Ramos (cell line): Measurements from ENCODE around the gene SLC34A1.
"Not testable (repeated sequence)": the region's sequence is repeated elsewhere in the genome, so short reads cannot be mapped to it uniquely, and the experiment has no call there.

ENCODE experiments used
- in situ Hi-C: fragments of 300-500 bp; cut with MboI; formaldehyde crosslinking; loops from one replicate; pipeline ENCODE4 v1.14.3; 2022; ENCODE audit warnings: low sequenced_read_pairs; ENCODE audit not compliant: unreplicated experiment

SLC34A1 gene

DNA sequence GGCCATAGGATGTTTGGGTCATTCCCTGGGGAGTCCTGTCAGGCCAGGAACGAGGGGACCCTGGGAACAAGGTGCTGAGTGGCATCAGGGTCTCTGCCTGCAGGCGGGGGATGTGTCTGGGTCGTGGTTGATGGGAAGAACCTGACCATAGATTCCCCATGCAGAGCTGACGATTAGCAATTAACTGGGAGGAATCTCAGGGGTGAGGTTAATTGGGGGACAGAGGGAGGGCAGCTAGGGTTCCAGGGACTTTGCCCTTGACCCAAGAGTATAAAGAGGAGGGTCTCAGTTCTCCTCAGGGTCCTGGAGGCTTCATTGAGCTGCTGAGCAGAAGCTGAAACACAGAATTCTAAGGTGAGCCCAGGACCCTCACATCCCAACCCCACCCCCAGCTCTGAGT lies at the start of gene SLC34A1:
TSS of gene SLC34A1 (plus strand) at position 301 of the 400 bp plus-strand sequence. CDS start 1,308 bp downstream, outside the sequence.
- in situ Hi-C loops = no loop called here

DNA sequence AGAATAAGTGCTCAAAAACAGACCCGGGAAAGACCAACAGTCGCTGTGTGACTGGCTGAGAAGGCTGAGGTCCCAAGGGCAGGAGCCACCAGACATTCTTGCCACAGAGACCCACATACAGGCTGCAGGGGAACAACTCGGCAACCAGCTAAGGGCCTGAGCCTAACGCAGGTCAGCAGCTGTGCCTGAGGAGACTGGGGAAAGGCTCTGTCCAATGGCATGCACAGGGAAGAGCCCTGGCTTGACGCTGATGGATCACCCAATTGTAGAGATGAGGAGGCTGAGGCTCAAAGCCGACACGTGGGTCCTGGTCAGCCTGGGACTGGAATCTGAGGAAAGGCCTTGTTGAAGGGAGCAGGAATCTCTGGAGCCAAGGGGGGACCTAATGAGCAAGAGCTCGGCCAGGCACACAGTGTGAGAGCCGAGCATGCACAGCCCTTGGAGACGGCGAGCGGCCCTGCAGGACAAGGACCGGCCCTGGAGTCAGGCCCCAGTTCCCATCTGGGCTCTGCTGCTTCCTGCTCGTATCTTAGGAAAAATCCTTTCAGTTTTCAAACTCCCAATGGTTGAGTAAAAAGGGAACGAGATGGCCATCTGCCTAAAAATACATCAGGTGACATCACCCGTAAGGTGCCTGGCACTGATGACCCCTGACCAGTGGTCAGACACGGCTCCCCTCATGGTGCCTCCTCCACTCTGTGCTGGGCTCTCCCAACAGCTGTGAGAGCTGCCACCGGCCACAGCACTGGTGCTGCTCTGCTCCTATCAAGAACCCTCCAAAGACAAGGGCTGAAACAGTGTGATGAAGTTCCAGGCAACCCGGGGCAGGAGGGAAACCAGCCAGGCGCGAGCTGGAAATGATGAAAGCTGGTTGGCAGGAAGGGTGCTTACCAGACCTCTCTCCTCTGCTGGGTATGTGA lies 49.2 kb upstream of the SLC34A1 start:
- in situ Hi-C loops = no loop called here

DNA sequence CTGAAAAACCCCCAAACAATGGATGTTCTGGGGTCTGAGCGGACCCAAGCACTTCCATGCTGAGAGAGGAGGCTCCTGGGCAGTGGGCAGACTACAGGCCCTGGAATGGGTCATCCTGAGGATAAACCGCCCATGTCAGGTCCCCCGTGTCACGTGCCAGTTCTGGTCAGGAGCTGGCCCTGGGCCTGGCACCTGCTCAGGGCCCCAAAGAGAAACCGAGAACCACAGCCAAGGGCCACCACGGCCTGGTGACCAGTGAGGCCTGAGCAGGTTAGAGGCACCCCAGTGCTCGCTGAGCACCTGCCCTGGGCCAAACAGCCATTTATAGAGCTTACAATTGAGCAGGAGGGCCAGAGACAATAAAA lies 48.6 kb upstream of the SLC34A1 start:
- in situ Hi-C loops = no loop called here

GRCh38 chr5:177336112-177336511 lies 48.1 kb upstream of the SLC34A1 start:
- in situ Hi-C loops = no loop called here

DNA sequence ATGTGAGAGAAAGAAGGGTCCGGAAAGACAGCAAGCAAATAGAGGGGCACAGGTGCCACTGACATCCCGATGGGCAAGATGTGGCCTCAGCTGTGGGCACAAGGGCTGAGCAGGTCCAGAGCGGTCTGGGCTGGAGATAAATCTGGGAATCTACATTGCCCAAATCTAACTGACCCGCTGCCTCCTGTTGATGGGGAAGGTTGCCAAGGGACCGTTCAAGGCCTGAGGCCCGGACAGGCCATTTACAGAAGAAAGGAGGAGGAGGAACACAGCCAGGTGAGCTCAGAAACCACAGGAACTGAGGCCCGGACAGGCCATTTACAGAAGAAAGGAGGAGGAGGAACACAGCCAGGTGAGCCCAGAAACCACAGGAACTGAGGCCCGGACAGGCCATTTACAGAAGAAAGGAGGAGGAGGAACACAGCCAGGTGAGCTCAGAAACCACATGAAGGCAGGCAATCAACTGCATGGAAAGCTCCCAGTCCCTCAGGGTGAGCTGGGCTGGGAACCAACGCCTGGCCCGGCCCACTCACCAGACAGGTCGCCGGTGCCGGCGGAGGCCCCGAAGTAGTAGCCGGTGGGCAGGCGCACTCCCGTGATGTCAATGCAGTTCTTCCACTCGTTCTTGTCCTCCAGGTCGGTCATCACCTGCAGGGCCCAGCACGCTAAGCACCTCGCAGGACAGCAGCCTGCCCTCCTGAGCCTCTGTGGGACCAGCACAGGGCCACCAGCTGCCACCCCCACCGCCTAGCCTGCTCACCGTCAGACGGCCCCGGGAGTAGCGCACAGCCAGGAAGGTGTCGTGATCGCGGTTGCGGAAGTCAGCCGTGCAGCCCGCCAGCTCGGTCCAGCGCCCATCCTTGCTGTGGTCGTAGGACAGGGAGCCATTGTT lies 47.4 kb upstream of the SLC34A1 start:
- in situ Hi-C loops = no loop called here

GRCh38 chr5:177338251-177339106 lies 45.8 kb upstream of the SLC34A1 start:
- in situ Hi-C loops = no loop called here

DNA sequence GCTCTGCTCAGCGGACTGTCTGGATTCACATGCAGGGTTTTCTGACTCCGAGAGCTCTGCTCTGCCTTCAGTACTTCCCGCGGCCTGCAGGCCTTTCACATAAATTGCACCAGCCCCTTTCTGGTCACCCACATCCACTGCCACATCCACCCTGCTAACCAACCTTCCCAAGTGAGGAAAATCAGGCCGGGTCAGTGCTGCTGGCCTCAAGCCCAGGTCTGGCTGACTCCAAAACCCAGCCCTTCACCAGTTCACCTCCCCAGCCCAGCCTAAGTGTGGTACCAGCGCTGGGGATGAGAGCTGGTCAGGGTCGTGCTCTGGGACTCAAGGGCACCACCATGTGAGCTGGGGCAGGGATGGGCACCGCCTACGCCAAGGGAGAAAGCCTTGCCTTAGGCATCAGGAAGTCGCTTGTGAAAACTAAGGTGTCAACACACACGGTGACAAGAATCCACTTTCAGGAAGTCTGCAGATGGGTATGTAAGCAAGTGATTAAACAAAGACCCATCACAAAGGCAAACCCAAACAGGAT lies 45.1 kb upstream of the SLC34A1 start:
- in situ Hi-C loops = no loop called here

- in situ Hi-C loops = not testable (repeated sequence)
Measured at GRCh38 chr5:177343000-177343399, 41.2 kb upstream of the SLC34A1 start.

DNA sequence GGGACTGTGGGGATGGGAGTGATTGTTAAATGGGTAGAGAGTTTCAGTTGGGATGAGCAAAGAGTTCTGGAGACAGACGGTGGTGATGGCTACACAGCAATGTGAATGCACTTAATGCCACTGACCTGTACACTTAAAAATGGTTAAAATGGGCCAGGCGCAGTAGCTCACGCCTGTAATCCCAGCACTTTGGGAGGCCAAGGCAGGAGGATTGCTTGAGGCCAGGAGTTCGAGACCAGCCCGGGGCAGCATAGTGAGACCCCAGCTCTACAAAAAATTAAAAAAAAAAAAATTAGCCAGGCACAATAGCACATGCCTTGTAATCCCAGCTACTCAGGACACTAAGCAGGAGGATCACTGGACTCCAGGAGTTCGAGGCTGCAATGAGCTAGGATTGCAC lies 40.5 kb upstream of the SLC34A1 start:
- in situ Hi-C loops = no loop called here

DNA sequence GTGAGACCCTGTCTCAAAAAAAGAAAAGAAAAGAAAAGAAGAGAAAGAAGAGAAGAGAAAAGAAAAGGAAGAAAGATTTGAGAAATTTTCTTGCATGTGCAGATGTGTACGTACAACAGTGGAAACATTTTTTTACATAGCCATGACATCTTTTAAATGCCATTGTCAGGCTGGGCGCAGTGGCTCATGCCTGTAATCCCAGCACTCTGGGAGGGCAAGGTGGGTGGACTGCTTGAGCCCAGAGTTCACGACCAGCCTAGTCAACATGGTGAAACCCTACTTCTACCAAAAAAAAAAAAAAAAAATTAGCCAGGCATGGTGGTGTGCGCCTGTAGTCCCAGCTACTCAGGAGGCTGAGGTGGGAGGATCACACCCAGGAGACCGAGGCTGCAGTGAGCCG lies 39.3 kb upstream of the SLC34A1 start:
- in situ Hi-C loops = no loop called here

GRCh38 chr5:177346820-177347219 lies 37.4 kb upstream of the SLC34A1 start:
- in situ Hi-C loops = no loop called here

GRCh38 chr5:177347699-177348098 lies 36.5 kb upstream of the SLC34A1 start:
- in situ Hi-C loops = no loop called here

DNA sequence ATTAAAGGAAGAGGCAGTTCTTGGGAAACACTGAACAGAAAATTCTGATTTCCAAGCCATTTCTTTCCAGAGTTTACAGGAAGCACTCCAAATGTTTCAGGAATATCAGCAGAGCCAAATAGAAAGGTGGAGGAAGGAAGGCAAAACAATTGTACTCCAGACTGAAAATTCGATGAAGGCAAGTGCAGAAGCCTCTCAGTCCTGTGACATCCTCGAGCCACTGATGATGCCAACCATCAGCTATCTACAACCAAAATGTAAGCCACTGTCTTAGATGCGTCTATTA lies 34.9 kb upstream of the SLC34A1 start:
- in situ Hi-C loops = no loop called here

DNA sequence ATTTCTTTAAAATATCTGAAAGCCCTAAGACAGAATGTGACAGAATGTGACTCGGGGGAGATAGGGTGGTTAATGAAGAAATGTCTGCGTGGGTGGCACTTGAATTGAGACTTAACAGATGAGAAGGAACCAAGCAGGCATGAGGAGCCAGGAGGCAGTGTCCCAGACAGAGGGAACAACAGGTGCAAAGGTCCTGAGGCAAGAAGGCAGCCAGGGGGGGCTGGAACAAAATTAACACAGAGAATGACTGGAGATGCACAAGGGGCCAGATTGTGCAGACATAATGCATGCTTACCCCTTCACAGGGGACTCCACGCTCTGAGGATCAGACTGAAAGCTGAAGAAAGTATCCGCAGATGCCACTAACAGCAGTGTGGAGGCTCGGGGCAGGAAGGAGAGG lies 34.5 kb upstream of the SLC34A1 start:
- in situ Hi-C loops = no loop called here

DNA sequence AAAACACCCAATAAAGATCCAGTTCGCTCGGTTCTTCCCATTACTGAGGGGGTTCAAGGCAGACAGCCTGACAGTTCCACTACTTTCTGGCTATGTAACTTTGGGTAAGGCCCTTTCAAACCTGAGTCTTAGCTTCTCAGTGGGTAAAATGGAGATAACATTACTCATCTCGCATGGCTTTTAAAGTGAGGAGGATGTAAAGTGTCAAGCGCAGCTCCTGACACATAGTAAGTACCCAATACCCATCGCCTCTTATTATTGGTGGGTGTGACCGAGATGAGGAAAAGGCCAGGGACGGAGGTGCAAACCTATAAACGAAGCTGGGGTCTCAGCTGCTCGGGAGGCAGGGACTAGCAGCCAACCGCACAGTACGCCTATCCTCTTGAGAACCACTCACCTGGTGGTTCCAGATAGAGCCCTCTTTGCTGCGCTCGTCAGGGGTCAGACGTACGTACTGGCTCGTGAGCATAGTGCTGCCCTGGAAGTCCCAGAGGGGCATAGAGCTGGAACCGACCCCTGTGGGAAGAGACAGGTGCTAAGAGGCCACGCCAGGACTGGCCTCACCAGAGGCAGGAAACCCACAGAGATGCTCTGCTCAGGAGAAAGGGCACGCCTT lies 33.4 kb upstream of the SLC34A1 start:
- in situ Hi-C loops = no loop called here

- in situ Hi-C loops = no loop called here
Measured at GRCh38 chr5:177351392-177352329, 32.6 kb upstream of the SLC34A1 start, which contains the start of gene LMAN2. Gene LMAN2 (minus strand): TSS chr5:177351668. CDS start chr5:177351647, 21 bp downstream.

- in situ Hi-C loops = no loop called here
Measured at GRCh38 chr5:177353093-177353492, 31.1 kb upstream of the SLC34A1 start.

DNA sequence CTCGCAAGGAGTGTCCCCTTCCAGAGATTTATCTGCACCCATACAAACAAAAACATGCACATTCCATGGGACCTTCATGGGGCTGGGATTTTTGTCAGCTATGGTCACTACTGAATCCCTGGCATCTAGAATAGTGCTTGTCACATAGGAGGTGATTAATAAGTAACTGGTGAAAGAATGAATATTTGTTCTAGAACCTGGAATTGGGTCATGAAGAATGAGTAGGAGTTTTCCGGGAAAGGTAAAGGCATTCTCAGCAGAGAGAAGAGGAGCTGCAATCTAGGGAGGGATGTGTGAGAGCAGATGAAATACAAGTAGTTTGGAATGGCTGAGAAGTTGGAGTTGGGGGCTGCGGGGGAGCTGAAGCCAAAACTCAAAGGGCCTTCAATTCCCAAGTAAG lies 30.0 kb upstream of the SLC34A1 start:
- in situ Hi-C loops = no loop called here

DNA sequence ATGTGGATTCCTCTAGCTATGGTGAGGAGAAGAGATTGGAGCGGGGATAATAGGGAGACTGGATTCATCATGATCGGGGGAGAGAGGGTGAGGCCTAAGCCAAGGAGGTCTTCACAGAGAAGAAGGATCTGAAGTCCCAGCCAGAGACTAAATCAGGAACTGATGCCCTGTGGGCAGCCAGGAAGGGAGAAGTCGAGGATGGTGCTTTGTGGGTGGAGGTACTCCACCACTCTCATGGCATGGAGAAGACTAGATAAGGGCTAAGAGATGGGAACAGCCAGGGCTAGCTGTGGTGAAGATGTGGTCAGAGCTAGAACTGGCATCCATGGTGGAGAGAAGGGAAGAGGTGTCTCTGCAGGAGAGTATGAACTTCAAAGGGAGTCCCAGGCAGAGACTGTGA lies 29.5 kb upstream of the SLC34A1 start:
- in situ Hi-C loops = no loop called here
